Pulmonary artery endothelial cell (primary cell): ENCODE data around the gene CD86. TPM values are rescaled to one million over a fixed set of nuclear protein-coding genes. Genes with fewer than 3 reads are reported as not detected.

Experiments used
- DNase-seq: peaks from one replicate; pipeline ENCODE4 v3.0.0-alpha.2; 2011; ENCODE audit warnings: low read depth, low spot score
- total RNA-seq: library from RNA; depleted of rRNA; stranded (reverse); fragments of >200 nt; gene quantifications from 2 replicates; pipeline ENCODE4 v1.2.3, GENCODE V29; 2014

The CD86 gene
- total RNA-seq, 1 donor from 2014 or later: not detected

GRCh38 chr3:122091602-122092295 lies 36.6 kb downstream of the CD86 start:
- no peak for DNase-seq

GRCh38 chr3:122092460-122093165 lies 37.5 kb downstream of the CD86 start:
- DNase-seq: peak; percentile 5

- no peak for DNase-seq
These were observed 39.0 kb downstream of the CD86 start for GRCh38 chr3:122094125-122094524.

GRCh38 chr3:122094693-122095092 lies 39.5 kb downstream of the CD86 start:
- DNase-seq: no peak

- DNase-seq: no peak
These were observed 42.0 kb downstream of the CD86 start for GRCh38 chr3:122097141-122097540.

GRCh38 chr3:122098611-122099010 lies 43.4 kb downstream of the CD86 start:
- DNase-seq: no peak

GRCh38 chr3:122099255-122099654 lies 44.1 kb downstream of the CD86 start:
- no peak for DNase-seq

GRCh38 chr3:122100083-122100482 lies 44.9 kb downstream of the CD86 start:
- DNase-seq: no peak

- no peak for DNase-seq
These were observed 45.7 kb downstream of the CD86 start for GRCh38 chr3:122100591-122101463.

GRCh38 chr3:122101646-122102045 lies 46.5 kb downstream of the CD86 start:
- DNase-seq: peak; percentile 3

GRCh38 chr3:122102191-122102935 lies 47.2 kb downstream of the CD86 start:
- DNase-seq: no peak

GRCh38 chr3:122103821-122104514 lies 48.8 kb downstream of the CD86 start:
- no peak for DNase-seq

- no peak for DNase-seq
These were observed 49.5 kb downstream of the CD86 start for GRCh38 chr3:122104515-122105194.

- DNase-seq: no peak
These were observed 50.5 kb downstream of the CD86 start for GRCh38 chr3:122105626-122106025.

GRCh38 chr3:122107171-122107570 lies 52.0 kb downstream of the CD86 start:
- DNase-seq: no peak

GRCh38 chr3:122111974-122112373 lies 56.8 kb downstream of the CD86 start:
- DNase-seq: no peak

GRCh38 chr3:122112754-122113153 lies 57.6 kb downstream of the CD86 start:
- no peak for DNase-seq

- DNase-seq: no peak
These were observed 68.7 kb downstream of the CD86 start for GRCh38 chr3:122123850-122124249.

- DNase-seq: no peak
These were observed 77.9 kb downstream of the CD86 start for GRCh38 chr3:122132949-122133540.

GRCh38 chr3:122146466-122146865 lies 91.3 kb downstream of the CD86 start:
- no peak for DNase-seq
